HepG2 (cell line): ENCODE results near the gene AANAT. TPM values are rescaled to one million over a fixed set of nuclear protein-coding genes. Genes with fewer than 3 reads are reported as not detected.

Experiments
- FOXA1 ChIP-seq, 2 experiments: fragments of 450-650 bp in 1 of 2; sonication (generic) in 1 of 2; formaldehyde crosslinking in 1 of 2; IDR thresholded peaks; 2 replicates each; pipeline versions ENCODE4 v1.4.0 to v1.6.1; 2016 to 2020; ENCODE audit warnings: missing genetic modification reagents in 1 of 2
- FOXA3 ChIP-seq: IDR thresholded peaks from 2 replicates; pipeline ENCODE4 v1.6.1; 2016; ENCODE audit warnings: missing genetic modification reagents, missing compliant biosample characterization
- FOXJ3 ChIP-seq: sonication (generic); formaldehyde crosslinking; IDR thresholded peaks from 2 replicates; pipeline ENCODE4 v1.4.0; 2020; ENCODE audit warnings: missing genetic modification reagents, mild to moderate bottlenecking, borderline replicate concordance
- HINFP ChIP-seq: sonication (generic); formaldehyde crosslinking; IDR thresholded peaks from 2 replicates; pipeline ENCODE4 v1.4.0; 2020; ENCODE audit warnings: low read depth, mild to moderate bottlenecking, missing genetic modification reagents
- HOXA9 ChIP-seq: sonication (generic); formaldehyde crosslinking; IDR thresholded peaks from 2 replicates; pipeline ENCODE4 v1.8.1; 2022; ENCODE audit warnings: missing genetic modification reagents, mild to moderate bottlenecking, moderate library complexity, borderline replicate concordance
- IKZF1 ChIP-seq: fragments of 450-650 bp; IDR thresholded peaks from 2 replicates; pipeline ENCODE4 v1.7.1; 2016
- KAT8 ChIP-seq: IDR thresholded peaks from 2 replicates; pipeline ENCODE4 v1.6.1; 2016; ENCODE audit warnings: missing genetic modification reagents, missing compliant biosample characterization
- MATR3 ChIP-seq: sonication (generic); formaldehyde crosslinking; IDR thresholded peaks from 2 replicates; pipeline ENCODE4 v1.4.0; 2020; ENCODE audit warnings: missing genetic modification reagents
- NCOA1 ChIP-seq: sonication (generic); formaldehyde crosslinking; IDR thresholded peaks from 2 replicates; pipeline ENCODE4 v1.9.0; 2021; ENCODE audit warnings: missing genetic modification reagents
- PRPF4 ChIP-seq: fragments of 200-400 bp; formaldehyde crosslinking; IDR thresholded peaks from 2 replicates; pipeline ENCODE4 v1.6.1; 2016; ENCODE audit warnings: low read length, low read depth; ENCODE audit not compliant: poor library complexity, severe bottlenecking
- RAD51 ChIP-seq: fragments of 450-650 bp; IDR thresholded peaks from 2 replicates; pipeline ENCODE4 v1.6.1; 2016; ENCODE audit warnings: borderline replicate concordance
- SIN3A ChIP-seq: IDR thresholded peaks from 2 replicates; pipeline ENCODE4 v1.6.1; 2011; ENCODE audit warnings: low read depth, mild to moderate bottlenecking, control low read depth, low read length, borderline replicate concordance
- SNRNP70 ChIP-seq: fragments of 200-400 bp; formaldehyde crosslinking; IDR thresholded peaks from 2 replicates; pipeline ENCODE4 v1.6.1; 2017; ENCODE audit warnings: mild to moderate bottlenecking, low read depth, low read length, moderate library complexity
- SOX5 ChIP-seq: IDR thresholded peaks from 2 replicates; pipeline ENCODE4 v1.6.1; 2016; ENCODE audit warnings: borderline replicate concordance
- THYN1 ChIP-seq: sonication (generic); formaldehyde crosslinking; IDR thresholded peaks from 2 replicates; pipeline ENCODE4 v1.8.1; 2023; ENCODE audit warnings: low read depth, mild to moderate bottlenecking, moderate library complexity, missing genetic modification reagents, borderline replicate concordance
- UBTF ChIP-seq: sonication (generic); formaldehyde crosslinking; IDR thresholded peaks from 2 replicates; pipeline ENCODE4 v1.4.0; 2020; ENCODE audit warnings: mild to moderate bottlenecking, missing genetic modification reagents
- ZBTB10 ChIP-seq: sonication (generic); formaldehyde crosslinking; IDR thresholded peaks from 2 replicates; pipeline ENCODE4 v1.4.0; 2020; ENCODE audit warnings: missing genetic modification reagents, borderline replicate concordance
- ZC3H4 ChIP-seq: sonication (generic); formaldehyde crosslinking; IDR thresholded peaks from 2 replicates; pipeline ENCODE4 v1.4.0; 2020; ENCODE audit warnings: missing genetic modification reagents, borderline replicate concordance
- ZFP37 ChIP-seq: sonication (generic); formaldehyde crosslinking; IDR thresholded peaks from 2 replicates; pipeline ENCODE4 v1.4.0; 2020; ENCODE audit warnings: missing genetic modification reagents, borderline replicate concordance
- ZNF136 ChIP-seq: sonication (generic); formaldehyde crosslinking; IDR thresholded peaks from 2 replicates; pipeline ENCODE4 v1.8.1; 2022; ENCODE audit warnings: low read depth, mild to moderate bottlenecking, moderate library complexity, missing genetic modification reagents
- ZNF543 ChIP-seq: sonication (generic); formaldehyde crosslinking; IDR thresholded peaks from 2 replicates; pipeline ENCODE4 v1.4.0; 2020; ENCODE audit warnings: mild to moderate bottlenecking, missing genetic modification reagents
- ZNF672 ChIP-seq: sonication (generic); formaldehyde crosslinking; IDR thresholded peaks from 2 replicates; pipeline ENCODE4 v1.8.1; 2022; ENCODE audit warnings: missing genetic modification reagents
- ZNF720 ChIP-seq: sonication (generic); formaldehyde crosslinking; IDR thresholded peaks from 2 replicates; pipeline ENCODE4 v1.4.0; 2020; ENCODE audit warnings: missing genetic modification reagents
- ZNF766 ChIP-seq: sonication (generic); formaldehyde crosslinking; IDR thresholded peaks from 2 replicates; pipeline ENCODE4 v1.5.0; 2020; ENCODE audit warnings: missing genetic modification reagents, borderline replicate concordance
- polyA plus RNA-seq, 8 experiments: library from polyadenylated mRNA; depleted of rRNA in 3 of 8; stranded (reverse) in 7 of 8; unstranded in 1 of 8; fragments of >200 nt; fragmentation: Illumina TruSeq in 4 of 8; extraction: Trizol in 4 of 8; gene quantifications; 2 replicates each; pipeline versions ENCODE4 v1.2.1 to v1.2.3, GENCODE V29; 2011 to 2016; ENCODE audit warnings: low read depth in 4 of 8, missing spikeins in 1 of 8, mixed read lengths in 1 of 8; ENCODE audit not compliant: insufficient read depth in 1 of 8
- total RNA-seq, 5 experiments: library from RNA; depleted of rRNA; stranded (reverse); fragments of >200 nt; fragmentation: Illumina TruSeq; extraction: Trizol; gene quantifications; 2 replicates each; pipeline ENCODE4 v1.2.3, GENCODE V29; 2016; ENCODE audit warnings: low read depth in 1 of 5

Gene AANAT
- total and polyA plus RNA-seq, 2 of the 13 experiments (the other 11 are each of a cell fraction or from before 2014, with no cell fraction given), result 0.07 TPM; not detected in 1

- TF ChIP-seq THYN1 (CRISPR knock-in tag), result no peak
- TF ChIP-seq ZFP37 (CRISPR knock-in tag), result no peak
- peak; percentile 80; the same call in 1 of the 2 replicates for TF ChIP-seq ZNF543
- TF ChIP-seq HOXA9 (CRISPR knock-in tag), result no peak
- TF ChIP-seq MATR3 (CRISPR knock-in tag), result 0 out of 2 replicates have a peak, but pooled peaks have one; percentile 63
- peak; percentile 67; the same call in 1 of the 2 replicates for TF ChIP-seq SIN3A
- no peak for TF ChIP-seq ZNF672 (CRISPR knock-in tag)
- no peak for TF ChIP-seq ZNF136 (CRISPR knock-in tag)
- peak; percentile 55; the same call in 1 of the 2 replicates for TF ChIP-seq KAT8 (CRISPR knock-in tag)
- no peak for TF ChIP-seq HINFP (CRISPR knock-in tag)
- peak; percentile 97 for TF ChIP-seq UBTF (CRISPR knock-in tag)
- no peak for TF ChIP-seq IKZF1
- TF ChIP-seq ZC3H4 (CRISPR knock-in tag), result no peak
- no peak for TF ChIP-seq FOXA1 (IDR thresholded peaks at IDR 0.05)
- peak; percentile 53; the same call in 1 of the 2 replicates for TF ChIP-seq FOXA1 (CRISPR knock-in tag; IDR thresholded peaks at IDR 0.05)
- no peak for TF ChIP-seq FOXJ3 (CRISPR knock-in tag)
- peak; percentile 94 for TF ChIP-seq NCOA1 (CRISPR knock-in tag)
- no peak for TF ChIP-seq ZNF720 (CRISPR knock-in tag)
- peak; percentile 53; the same call in 1 of the 2 replicates for TF ChIP-seq FOXA3 (CRISPR knock-in tag)
- no peak for TF ChIP-seq ZNF766 (CRISPR knock-in tag)
- TF ChIP-seq SNRNP70, result no peak
- TF ChIP-seq ZBTB10 (CRISPR knock-in tag), result no peak
- peak; percentile 39; the same call in 1 of the 2 replicates for TF ChIP-seq SOX5 (CRISPR knock-in tag)
- TF ChIP-seq PRPF4, result no peak
- no peak for TF ChIP-seq RAD51
Observed at GRCh38 chr17:76497979-76498875, 30.8 kb downstream of the AANAT start (continued).
